Psoas muscle (tissue), 8 donors: ENCODE data around the gene KIRREL3. TPM values are rescaled to one million over a fixed set of nuclear protein-coding genes. Genes with fewer than 3 reads are reported as not detected.

ENCODE experiments used
- ATAC-seq, 4 donors: fragments of 200-7000 bp; cut with Tn5 transposase; one replicate each; pipeline ENCODE4 v1.9.1; 2020; ENCODE audit warnings: moderate library complexity in 3 of 4, mild to moderate bottlenecking in 2 of 4
- DNase-seq, 2 donors: peaks; one replicate each; pipeline ENCODE4 v3.0.0-alpha.2; 2020
- H3K27ac ChIP-seq: fragments of 200-600 bp; one replicate; pipeline ENCODE4 v1.8.0; 2022
- H3K27me3 ChIP-seq, 3 donors: fragments of 200-600 bp in 1 of 3; one replicate each; pipeline versions ENCODE4 v1.6.1 to v1.8.0; 2013 to 2022; ENCODE audit warnings: low read length in 2 of 3, mild to moderate bottlenecking in 2 of 3, moderate library complexity in 1 of 3; ENCODE audit not compliant: insufficient read depth in 3 of 3
- H3K36me3 ChIP-seq, 2 donors: fragments of 200-600 bp in 1 of 2; one replicate each; pipeline versions ENCODE4 v1.6.1 to v1.8.0; 2013 to 2022; ENCODE audit warnings: low read depth in 1 of 2, mild to moderate bottlenecking in 1 of 2, moderate library complexity in 1 of 2; ENCODE audit not compliant: insufficient read depth in 1 of 2
- H3K4me1 ChIP-seq: fragments of 200-600 bp; one replicate; pipeline ENCODE4 v1.8.0; 2022
- H3K4me3 ChIP-seq: fragments of 200-600 bp; one replicate; pipeline ENCODE4 v1.8.0; 2022; ENCODE audit warnings: mild to moderate bottlenecking
- H3K9me3 ChIP-seq: fragments of 200-600 bp; one replicate; pipeline ENCODE4 v1.8.0; 2022
- WGBS, 3 donors: extraction: QIAGEN DNeasy Blood & Tissue Kit; methylation state at CpG; one replicate each; pipeline versions ENCODE4 v1.1.6 to v1.1.7; 2013; 5-methylcytosine and 5-hydroxymethylcytosine counted together
- intact Hi-C, 2 donors: fragments of 100-400 bp; cut with DNase I; formaldehyde crosslinking; loops; one replicate each; pipeline versions ENCODE4 v1.11.0 to v1.14.2; 2022
- polyA plus RNA-seq, 3 donors: library from polyadenylated mRNA; stranded (reverse); fragments of 200-250 nt; gene quantifications; one replicate each; pipeline ENCODE4 v1.2.3, GENCODE V29; 2013
- total RNA-seq, 4 donors: library from RNA; stranded (reverse); fragmentation: NEBNext Ultra II Directional in 2 of 4; extraction: Animal tissue kit (Norgen Biotek cat#: 25700) in 2 of 4; gene quantifications; one replicate each; pipeline versions ENCODE4 v1.2.1 to v1.2.4, GENCODE V29; 2021 to 2023
- TF ChIP-seq, protein P1 (sequence below): fragments of 200-600 bp; IDR thresholded peaks from one replicate; pipeline ENCODE4 v1.8.0; 2022; ENCODE audit warnings: antibody characterized with exemption
- donor health status: healthy with polysubstance abuse.
- donor health status: DM: no; HTN: no; CAD: no; lungs with moderate emphysema.
- donor health status: Bipolar disorder and iron deficiency.
- donor health status: healthy.
- donor health status: DM: yes; HTN: yes; CAD: no.
- donor health status: DM: no; HTN: no; CAD: no.
- donor health status: DM: no; HTN: no; CAD: no.
- donor health status: DM: yes; HTN: yes; CAD: no.

KIRREL3 gene
- total and polyA plus RNA-seq, 7 donors, result 0.04 TPM; not detected in 6

DNA sequence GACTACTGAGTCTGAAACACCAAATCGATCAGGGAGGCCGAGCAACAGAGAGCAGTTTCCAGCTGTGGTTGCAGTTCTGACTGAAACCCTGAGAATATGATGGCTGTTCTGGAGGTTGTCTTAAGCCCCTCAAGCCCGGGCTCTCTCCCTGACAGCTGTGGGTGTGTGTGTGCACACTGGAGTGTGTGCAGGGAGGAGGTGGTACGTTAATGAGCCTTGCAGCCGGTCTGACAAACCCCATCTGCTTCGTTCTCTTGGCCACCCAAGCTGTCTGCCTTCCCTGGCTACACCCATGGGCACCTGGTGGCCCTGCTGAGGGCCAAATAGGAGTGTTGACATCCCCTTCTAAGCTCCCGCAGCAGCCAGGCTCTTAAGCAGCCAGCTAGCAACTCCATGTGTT, 189.8 kb downstream of the KIRREL3 start:
- intact Hi-C loops, result no loop called here
- Histone ChIP-seq H3K27ac (no peak overlapping the region), H3K36me3 (no peaks in the 10 kb centered on the region), H3K4me3 (no peak overlapping the region), H3K27me3 (peaks cover 0 to 1% (median 0%) of the 10 kb centered on the region in 3 donors), H3K4me1 (no peaks in the 10 kb centered on the region), H3K9me3 (no peaks in the 10 kb centered on the region)
- 33 to 39% (median 36%) methylated on average over 7 of the region's 7 CpGs for WGBS, 3 donors
- DNase-seq, result no peak
- TF ChIP-seq, protein P1, sequence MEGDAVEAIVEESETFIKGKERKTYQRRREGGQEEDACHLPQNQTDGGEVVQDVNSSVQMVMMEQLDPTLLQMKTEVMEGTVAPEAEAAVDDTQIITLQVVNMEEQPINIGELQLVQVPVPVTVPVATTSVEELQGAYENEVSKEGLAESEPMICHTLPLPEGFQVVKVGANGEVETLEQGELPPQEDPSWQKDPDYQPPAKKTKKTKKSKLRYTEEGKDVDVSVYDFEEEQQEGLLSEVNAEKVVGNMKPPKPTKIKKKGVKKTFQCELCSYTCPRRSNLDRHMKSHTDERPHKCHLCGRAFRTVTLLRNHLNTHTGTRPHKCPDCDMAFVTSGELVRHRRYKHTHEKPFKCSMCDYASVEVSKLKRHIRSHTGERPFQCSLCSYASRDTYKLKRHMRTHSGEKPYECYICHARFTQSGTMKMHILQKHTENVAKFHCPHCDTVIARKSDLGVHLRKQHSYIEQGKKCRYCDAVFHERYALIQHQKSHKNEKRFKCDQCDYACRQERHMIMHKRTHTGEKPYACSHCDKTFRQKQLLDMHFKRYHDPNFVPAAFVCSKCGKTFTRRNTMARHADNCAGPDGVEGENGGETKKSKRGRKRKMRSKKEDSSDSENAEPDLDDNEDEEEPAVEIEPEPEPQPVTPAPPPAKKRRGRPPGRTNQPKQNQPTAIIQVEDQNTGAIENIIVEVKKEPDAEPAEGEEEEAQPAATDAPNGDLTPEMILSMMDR, result no peak
- ATAC-seq, result no peak

DNA sequence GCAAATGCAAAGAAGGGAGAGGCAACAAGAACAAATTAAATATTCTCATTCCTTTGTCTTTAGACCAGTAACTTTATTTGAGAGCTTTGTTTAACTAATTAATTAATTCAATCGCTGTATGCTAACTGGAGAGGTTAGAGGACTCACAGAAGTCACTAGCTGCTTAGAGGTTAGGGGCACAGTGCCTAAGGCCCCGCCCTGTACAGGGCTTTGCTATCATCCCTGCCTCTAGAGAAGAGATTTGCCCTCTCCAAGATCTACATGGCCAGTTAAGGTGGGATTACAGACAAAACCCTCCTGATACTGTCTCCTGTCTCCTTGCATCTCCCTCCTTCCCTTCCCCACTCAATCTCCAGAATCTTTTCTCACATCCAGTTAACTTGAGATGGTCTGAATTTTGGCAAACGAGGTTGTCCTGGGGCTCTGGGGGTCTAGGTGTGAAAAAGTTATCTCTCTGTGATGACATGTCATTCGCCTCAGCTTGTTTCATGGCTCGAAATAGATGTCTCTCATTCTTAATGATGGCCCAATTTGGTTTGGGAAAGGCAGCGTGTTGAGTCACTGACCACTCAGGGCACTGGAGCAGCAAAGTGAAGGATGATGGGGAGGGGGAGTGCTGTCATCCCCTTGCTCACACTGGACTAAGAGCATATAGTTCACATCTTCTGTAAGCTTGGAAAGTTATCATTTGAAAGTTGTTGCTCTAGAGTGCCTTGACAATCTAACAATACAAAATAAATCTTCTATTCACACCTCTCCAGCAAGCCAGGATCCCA, 190.9 kb downstream of the KIRREL3 start:
- no peak overlapping the region for H3K4me3 ChIP-seq
- WGBS, 3 donors, result 86 to 87% (median 87%) methylated on average over 6 of the region's 6 CpGs
- intact Hi-C loops, result no loop called here
- H3K9me3 ChIP-seq, result no peaks in the 10 kb centered on the region
- DNase-seq, result no peak
- H3K27ac ChIP-seq, result no peak overlapping the region
- TF ChIP-seq, protein P1, result no peak
- H3K36me3 ChIP-seq, result no peaks in the 10 kb centered on the region
- H3K27me3 ChIP-seq, result peaks cover 0 to 1% (median 0%) of the 10 kb centered on the region in 3 donors
- H3K4me1 ChIP-seq, result no peaks in the 10 kb centered on the region
- ATAC-seq, result no peak

DNA sequence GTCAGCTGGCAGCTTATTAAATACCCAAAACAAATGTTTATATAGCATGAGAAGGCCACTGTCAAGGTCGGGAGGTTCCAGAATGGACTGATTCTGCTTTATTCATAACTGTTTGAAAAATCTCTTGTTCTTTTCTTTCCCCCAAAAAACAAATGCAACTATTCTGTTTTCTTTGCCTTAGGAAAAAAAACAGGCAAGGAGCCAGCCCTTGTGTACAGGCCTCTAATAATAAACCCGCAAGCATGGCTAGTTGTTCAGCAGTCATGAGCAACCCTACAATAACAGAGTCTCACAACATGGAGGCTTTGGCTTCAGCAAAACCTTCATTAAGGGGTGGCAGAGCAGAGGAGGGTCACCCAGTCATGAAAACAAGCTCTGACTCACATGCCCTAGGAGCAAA, 191.7 kb downstream of the KIRREL3 start:
- DNase-seq, result no peak
- no peaks in the 10 kb centered on the region for H3K36me3 ChIP-seq
- H3K27ac ChIP-seq, result no peak overlapping the region
- H3K9me3 ChIP-seq, result no peaks in the 10 kb centered on the region
- no peaks in the 10 kb centered on the region for H3K4me1 ChIP-seq
- intact Hi-C loops, result no loop called here
- no peak for ATAC-seq
- peaks cover 0 to 1% (median 0%) of the 10 kb centered on the region in 3 donors for H3K27me3 ChIP-seq
- no peak overlapping the region for H3K4me3 ChIP-seq
- TF ChIP-seq, protein P1, result no peak
- WGBS, 3 donors, result 52 to 67% (median 54%) methylated on average over 2 of the region's 2 CpGs

DNA sequence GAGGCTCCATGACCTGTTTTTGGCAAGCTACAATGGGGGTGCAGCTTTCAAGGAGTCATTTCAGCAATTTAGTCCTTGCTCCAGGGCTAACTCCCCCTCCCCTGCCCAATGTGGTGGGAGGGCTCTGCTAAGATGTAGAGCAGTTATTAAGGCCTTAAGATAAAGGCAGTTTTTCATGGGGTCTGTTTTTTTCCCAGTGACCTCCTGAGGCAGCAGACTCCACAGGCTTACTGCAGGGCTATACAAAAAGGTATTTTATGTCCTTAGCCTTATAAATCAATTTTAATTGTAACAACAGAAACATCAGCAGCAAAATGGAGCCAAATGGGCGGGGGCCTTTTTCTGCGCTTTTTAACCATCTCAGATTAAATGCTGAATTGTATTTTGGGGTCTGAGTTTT, 192.3 kb downstream of the KIRREL3 start:
- Histone ChIP-seq H3K27me3 (peaks cover 0 to 1% (median 0%) of the 10 kb centered on the region in 3 donors), H3K4me1 (no peaks in the 10 kb centered on the region), H3K9me3 (no peaks in the 10 kb centered on the region), H3K27ac (no peak overlapping the region), H3K36me3 (no peaks in the 10 kb centered on the region), H3K4me3 (no peak overlapping the region)
- intact Hi-C loops, result no loop called here
- WGBS, 3 donors, result 47 to 83% (median 48%) methylated on average over 2 of the region's 2 CpGs
- DNase-seq (no peak), ATAC-seq (no peak)
- TF ChIP-seq, protein P1, result no peak

- Histone ChIP-seq H3K27me3 (peaks cover 0 to 5% (median 1%) of the 10 kb centered on the region in 3 donors), H3K9me3 (no peaks in the 10 kb centered on the region), H3K4me1 (no peaks in the 10 kb centered on the region), H3K36me3 (no peaks in the 10 kb centered on the region), H3K27ac (no peak overlapping the region), H3K4me3 (no peak overlapping the region)
- WGBS, 3 donors, result 44 to 70% (median 60%) methylated on average over 3 of the region's 3 CpGs
- intact Hi-C loops, result no loop called here
- no peak for ATAC-seq
- DNase-seq, result no peak
- TF ChIP-seq, protein P1, result no peak
Measured at GRCh38 chr11:126805870-126806269, 194.7 kb downstream of the KIRREL3 start.
